ENCODE data around the gene CCDC150. TPM values are rescaled to one million over a fixed set of nuclear protein-coding genes. Genes with fewer than 3 reads are reported as not detected.
"Not testable (repeated sequence)": the region's sequence is repeated elsewhere in the genome, so short reads cannot be mapped to it uniquely, and the experiment has no call there.

CCDC150 gene
- total and polyA plus RNA-seq, 2 of the 8 experiments (the other 6 are each of a cell fraction or from before 2014, with no cell fraction given), result 8.3 to 31.9 TPM

DNA sequence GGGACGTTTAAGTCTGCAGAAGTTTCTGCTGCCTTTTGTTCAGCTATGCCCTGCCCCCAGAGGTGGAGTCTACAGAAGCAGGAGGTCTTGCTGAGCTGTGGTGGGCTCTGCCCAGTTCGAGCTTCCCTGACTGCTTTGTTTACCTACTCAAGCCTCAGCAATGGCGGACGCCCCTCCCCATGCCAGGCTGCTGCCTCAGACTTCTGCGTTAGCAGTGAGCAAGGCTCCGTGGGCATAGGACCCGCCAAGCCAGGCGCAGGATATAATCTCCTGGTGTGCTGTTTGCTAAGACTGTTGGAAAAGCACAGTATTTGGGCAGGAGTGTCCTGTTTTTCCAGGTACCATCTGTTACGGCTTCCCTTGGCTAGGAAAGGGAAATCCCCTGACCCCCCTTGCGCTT, 70.5 kb downstream of the CCDC150 start:
- H3K23ac ChIP-seq (ENCODE audit: insufficient read length); H3K14ac ChIP-seq (ENCODE audit: insufficient read length); H2BK12ac ChIP-seq (ENCODE audit: low read depth, low read length); POLR2A ChIA-PET (ENCODE audit: partially characterized antibody); H3K4me3 ChIP-seq (ENCODE audit: extremely low read depth in 1 of 4, insufficient read depth in 2 of 4, low read depth in 3 of 4, low read length in 4 of 4); H2BK120ac ChIP-seq (replicated peaks; ENCODE audit: low read depth, low read length); H3K27ac ChIP-seq (ENCODE audit: low read depth, low read length); H4K8ac ChIP-seq (ENCODE audit: extremely low read depth, insufficient read depth, low read length); H3K4me2 ChIP-seq (ENCODE audit: insufficient read depth in 1 of 2, low read depth in 2 of 2, low read length in 2 of 2); H2AK5ac ChIP-seq (ENCODE audit: low read depth, low read length); H4K91ac ChIP-seq (replicated peaks; ENCODE audit: insufficient read length, low read length); H4K5ac ChIP-seq (ENCODE audit: insufficient read length, low read depth, low read length); H3K23me2 ChIP-seq (ENCODE audit: low read depth, low read length); H3K18ac ChIP-seq (ENCODE audit: extremely low read depth, low read length); H4K20me1 ChIP-seq (replicated peaks in 1 of 2; ENCODE audit: control insufficient read depth in 1 of 2, insufficient read depth in 2 of 2, low read length in 2 of 2); H3K27me3 ChIP-seq (replicated peaks in 1 of 4; ENCODE audit: control insufficient read depth in 3 of 4, extremely low read depth in 1 of 4, insufficient read depth in 3 of 4, low read length in 3 of 4); FAIRE-seq; DNase-seq (ENCODE audit: low read depth in 1 of 2, low spot score in 2 of 2); H3K79me2 ChIP-seq (ENCODE audit: control insufficient read depth in 1 of 2, insufficient read depth in 2 of 2, low read length in 2 of 2); H2BK20ac ChIP-seq (ENCODE audit: low read length); H2BK5ac ChIP-seq (ENCODE audit: low read depth, low read length); H3K56ac ChIP-seq (replicated peaks; ENCODE audit: insufficient read length, low read depth, low read length); H2BK15ac ChIP-seq (ENCODE audit: low read length); H2AFZ ChIP-seq (ENCODE audit: low read length); H3K4me1 ChIP-seq (replicated peaks in 1 of 4; ENCODE audit: control insufficient read depth in 3 of 4, insufficient read depth in 4 of 4, low read length in 3 of 4); H3K79me1 ChIP-seq (ENCODE audit: low read depth, low read length); H3K9ac ChIP-seq (replicated peaks in 1 of 4; ENCODE audit: extremely low read depth in 1 of 4, low read depth in 3 of 4, low read length in 3 of 4); H3K4ac ChIP-seq (replicated peaks; ENCODE audit: insufficient read length, low read depth, low read length): not testable (repeated sequence)
- CTCF ChIA-PET (ENCODE audit: partially characterized antibody), result interaction anchor here (0.6 to 1.0 kb wide), 2 partner anchors 15 to 278 kb away, joined by 3 read pairs; no protein-coding TSS in a partner anchor
- WGBS, 2 experiments (ENCODE audit: extremely low coverage in 1 of 2, insufficient coverage in 1 of 2, insufficient read length in 1 of 2, insufficient replicate concordance in 2 of 2, low coverage in 1 of 2, low lambda C conversion rate in 2 of 2, missing lambda C conversion rate in 1 of 2), result 97% methylated on average over 10 of the region's 10 CpGs; no CpG with 5 or more reads in 1 of the 2 experiments
- peaks cover 10 to 13% of the 10 kb centered on the region in 2 experiments; a peak in 3 of 4 replicates for H3K9me3 ChIP-seq (ENCODE audit: insufficient read depth in 2 of 2, low read depth in 1 of 2, low read length in 1 of 2)
- H3K36me3 ChIP-seq (ENCODE audit: control insufficient read depth in 2 of 4, insufficient read depth in 4 of 4, low read length in 3 of 4), result peaks cover 0 to 19% (median 4%) of the 10 kb centered on the region in 4 experiments; a peak in 4 of 8 replicates
